Ramos (cell line): ENCODE results near the gene SEC61A2.
"Not testable (repeated sequence)": the region's sequence is repeated elsewhere in the genome, so short reads cannot be mapped to it uniquely, and the experiment has no call there.

Source experiments
- in situ Hi-C: fragments of 300-500 bp; cut with MboI; formaldehyde crosslinking; loops from one replicate; pipeline ENCODE4 v1.14.3; 2022; ENCODE audit warnings: low sequenced_read_pairs; ENCODE audit not compliant: unreplicated experiment

SEC61A2 gene

DNA sequence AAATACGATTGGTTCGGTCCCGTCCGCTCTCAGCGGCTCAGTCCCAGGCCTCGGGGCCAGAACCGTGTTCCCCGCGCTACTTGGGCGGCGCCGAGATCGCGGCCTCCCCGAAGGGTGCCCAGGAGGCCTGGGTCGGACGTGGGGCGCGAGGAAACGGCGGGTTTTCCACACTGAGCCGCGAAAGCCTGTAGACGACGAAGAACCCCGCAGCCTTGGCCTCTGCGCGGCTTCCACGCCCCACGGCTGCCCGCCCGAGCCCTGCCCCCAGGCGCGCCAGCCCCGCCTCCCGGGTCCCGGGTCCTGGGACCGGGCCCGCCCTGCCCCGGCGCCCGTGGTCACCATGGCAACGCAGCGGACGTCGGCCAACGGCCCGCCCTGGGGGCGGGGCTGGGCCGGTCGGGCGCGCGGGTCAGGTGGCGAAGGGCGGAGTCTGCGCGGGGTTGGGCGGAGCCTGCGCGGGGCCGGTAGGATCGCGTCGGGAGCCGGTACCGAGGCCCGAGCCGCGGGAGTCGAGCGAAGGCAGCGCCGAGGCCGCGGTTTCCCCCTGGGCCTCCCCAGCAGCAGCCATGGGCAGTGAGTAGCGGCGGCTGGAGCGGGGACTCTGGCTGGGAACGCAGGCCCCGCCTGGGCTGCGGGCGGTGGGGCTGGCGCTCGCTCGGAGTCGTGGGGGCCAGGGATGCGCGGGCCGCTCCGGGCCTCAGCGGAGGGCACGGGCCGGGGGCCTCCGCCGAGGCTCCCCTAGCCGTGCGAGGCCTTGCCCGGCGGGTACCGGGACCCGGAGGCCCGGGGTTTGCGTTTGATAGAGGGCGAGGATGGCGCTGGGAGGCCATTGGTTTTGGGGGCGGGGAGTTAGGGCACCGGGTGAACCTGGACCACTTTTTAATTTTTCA, at the start of gene SEC61A2:
SEC61A2 (plus strand) TSS at position 456 of the 890 bp plus-strand sequence; CDS start at position 567, 111 bp downstream.
- in situ Hi-C loops = no loop called here

DNA sequence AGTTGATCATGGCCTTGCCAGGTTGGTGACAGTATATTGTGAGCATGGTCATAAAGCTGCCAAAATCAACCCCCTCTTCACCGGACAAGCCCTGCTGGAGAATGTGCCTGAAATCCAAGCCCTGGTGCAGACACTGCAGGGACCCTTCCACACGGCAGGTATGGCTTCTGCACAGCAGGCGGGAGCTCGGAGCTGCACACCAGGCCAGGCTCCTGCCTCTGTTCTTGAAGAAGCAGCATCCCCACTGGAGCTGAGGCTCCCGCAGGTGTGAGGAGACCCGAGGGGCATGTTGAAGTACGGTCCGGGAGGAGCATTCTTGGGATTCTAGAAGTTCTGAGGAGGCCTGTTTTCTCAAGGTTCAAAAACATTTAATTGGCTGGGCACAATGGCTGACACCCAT, 48.0 kb upstream of the SEC61A2 start:
- in situ Hi-C loops = no loop called here

DNA sequence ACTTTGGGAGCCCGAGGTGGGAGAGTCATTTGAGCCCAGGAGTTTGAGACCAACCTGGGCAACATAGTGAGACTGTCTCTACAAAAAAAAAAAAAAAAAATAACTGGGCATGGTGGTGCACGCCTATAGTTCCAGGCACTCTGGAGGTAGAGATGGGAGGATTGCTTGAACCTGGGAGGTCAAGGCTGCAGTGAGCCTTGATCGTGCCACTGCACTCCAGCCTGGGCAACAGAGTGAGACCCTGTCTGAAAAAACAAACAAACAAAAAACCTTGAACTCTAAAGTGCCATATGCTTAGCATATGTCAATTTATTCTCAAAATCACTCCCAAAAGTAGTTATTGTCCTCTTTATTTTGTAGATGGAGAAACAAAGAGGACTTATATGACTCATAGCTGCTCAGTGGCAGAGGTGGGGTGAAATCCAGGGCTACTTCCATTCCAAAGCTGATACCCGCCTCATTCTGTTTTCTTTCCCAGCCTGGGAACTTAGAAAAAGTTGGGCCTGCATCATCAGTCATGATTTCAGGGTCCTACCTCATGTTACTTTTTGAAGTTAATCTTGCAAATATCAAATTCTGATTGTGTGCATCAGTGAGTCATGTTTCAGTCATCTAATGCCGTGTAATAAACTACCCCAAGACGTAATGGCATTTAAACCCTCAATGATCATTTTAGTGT, 47.5 kb upstream of the SEC61A2 start:
- in situ Hi-C loops = no loop called here

DNA sequence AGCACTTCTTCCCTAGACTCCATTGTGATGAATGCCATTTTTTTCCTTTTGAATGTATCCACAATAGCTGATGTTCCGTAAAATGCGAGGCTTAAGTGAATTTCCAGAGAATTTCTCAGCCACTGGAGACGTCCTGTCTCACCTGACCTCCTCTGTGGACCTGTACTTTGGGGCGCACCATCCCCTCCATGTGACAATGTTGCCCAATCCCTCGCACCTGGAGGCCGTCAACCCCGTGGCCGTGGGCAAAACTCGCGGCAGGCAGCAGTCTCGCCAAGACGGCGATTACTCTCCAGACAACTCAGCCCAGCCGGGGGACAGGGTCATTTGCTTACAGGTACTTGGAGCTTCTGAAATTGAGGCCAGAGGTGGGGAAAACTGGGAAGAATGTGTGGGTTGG, 40.6 kb upstream of the SEC61A2 start:
- in situ Hi-C loops = no loop called here

DNA sequence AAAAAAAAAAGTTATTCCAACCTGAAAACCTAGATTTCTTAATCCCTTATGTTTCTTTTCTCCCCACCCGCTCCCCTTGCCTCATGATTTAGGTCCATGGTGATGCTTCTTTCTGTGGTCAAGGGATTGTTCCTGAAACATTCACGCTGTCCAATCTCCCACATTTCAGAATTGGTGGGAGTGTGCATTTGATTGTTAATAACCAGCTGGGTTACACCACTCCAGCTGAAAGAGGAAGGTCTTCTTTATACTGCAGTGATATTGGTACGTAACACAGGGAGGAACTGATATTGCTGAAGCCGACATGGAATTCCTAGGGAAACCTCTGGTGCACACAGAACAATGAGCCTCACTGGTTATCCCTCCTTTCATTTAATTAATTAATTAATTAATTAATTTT, 38.1 kb upstream of the SEC61A2 start:
- in situ Hi-C loops = no loop called here

DNA sequence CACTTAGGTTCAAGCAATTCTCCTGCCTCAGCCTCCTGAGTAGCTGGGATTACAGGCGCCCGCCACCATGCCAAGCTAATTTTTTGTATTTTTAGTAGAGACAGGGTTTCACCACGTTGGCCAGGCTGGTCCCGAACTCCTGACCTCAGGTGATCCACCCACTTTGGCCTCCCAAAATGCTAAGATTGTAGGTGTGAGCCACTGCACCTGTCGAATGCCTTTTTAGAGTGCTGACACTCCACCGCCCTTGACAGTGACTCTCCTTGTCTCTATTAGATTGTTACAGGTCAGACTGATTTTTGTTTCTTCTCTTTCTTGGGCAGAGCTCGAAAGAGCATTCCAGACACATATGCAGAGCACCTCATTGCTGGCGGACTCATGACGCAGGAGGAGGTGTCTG, 32.1 kb upstream of the SEC61A2 start:
- in situ Hi-C loops = not testable (repeated sequence)

DNA sequence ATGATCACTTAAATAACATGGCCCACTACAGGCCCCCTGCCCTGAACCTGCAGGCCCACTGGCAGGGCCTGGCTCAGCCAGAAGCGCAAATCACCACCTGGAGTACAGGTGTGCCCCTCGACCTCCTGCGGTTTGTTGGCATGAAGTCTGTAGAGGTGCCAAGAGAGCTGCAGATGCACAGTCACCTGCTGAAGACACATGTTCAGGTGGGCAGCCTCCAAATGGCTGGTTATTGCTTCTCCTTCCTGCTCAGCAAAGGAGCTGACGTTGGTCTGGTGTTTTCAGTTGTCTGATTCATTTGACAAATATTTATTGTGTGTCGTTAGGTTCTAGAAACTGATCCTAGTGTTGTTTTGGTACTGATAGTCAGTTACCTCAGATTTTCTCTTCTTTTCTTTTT, 31.7 kb upstream of the SEC61A2 start:
- in situ Hi-C loops = no loop called here

DNA sequence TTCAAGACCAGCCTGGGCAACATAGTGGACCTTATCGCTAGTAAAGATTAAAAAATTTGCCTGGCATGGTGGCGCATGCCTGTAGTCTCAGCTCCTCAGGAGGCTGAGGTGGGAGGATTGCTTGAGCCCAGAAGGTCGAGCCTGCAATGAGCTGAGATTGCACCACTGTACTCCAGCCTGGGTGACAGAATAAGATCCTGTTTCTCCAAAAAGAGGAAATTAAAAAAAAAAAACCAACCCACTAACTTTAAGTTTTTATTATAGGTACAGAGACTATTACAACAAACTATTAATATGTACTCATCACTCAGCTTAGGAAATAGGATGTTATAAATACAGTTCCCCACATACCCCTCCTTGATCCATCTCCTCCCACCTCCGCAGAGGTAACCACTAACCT, 30.5 kb upstream of the SEC61A2 start:
- in situ Hi-C loops = no loop called here

DNA sequence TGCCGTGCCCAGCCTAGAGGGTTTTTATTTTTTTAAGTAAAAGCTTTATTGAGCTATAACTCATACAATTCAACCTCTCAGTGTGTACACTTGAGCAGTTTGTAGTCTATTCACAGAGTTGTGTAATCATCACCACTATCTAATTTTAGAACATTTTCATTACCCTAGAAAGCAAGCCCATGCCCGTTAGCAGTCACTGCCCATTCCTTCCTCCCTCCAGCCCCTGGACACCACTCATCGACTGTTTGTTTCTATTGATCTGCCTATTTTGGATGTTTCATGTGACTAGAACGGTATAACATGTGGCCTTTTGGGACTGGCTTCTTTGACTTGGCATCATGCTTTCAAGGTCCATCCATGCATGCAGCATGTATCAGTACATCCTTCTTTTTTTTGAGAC, 25.7 kb upstream of the SEC61A2 start:
- in situ Hi-C loops = no loop called here

DNA sequence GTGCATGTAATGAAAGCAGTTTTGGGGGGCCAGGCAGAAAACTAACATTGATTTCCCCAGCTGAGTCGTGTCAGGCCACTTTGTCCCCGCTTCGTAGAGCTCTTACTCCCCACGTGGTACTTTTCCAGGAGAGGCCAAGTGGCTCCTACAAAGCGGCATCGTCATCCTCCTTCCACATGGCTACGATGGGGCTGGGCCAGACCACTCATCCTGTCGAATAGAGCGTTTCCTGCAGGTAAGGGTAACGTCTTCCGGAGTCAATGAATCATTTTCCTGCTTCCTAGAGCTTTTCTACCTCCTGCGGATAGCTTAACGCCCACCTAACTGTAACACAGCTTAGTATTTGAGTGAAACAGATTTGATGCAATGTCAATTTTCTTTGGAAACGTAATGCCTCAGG, 21.7 kb upstream of the SEC61A2 start:
- in situ Hi-C loops = no loop called here

DNA sequence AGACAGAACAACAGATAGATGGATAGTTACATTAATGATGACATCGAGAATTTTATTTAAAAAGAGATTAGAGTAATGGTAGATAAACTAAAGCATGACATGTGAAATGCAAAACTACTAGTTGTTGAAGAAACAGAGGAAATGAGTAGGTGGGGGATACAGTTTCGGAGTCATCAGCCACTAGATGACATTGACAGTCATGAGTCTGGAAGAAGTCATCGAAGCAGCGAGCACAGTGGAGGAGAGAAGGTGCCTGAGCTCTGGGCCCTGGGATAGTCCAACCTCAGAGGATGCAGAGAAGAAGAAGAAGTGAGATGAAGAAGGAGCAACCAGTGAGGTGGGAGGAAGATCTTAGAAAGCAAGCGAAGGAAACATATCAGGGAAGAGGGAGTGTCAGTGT, 20.2 kb upstream of the SEC61A2 start:
- in situ Hi-C loops = no loop called here

DNA sequence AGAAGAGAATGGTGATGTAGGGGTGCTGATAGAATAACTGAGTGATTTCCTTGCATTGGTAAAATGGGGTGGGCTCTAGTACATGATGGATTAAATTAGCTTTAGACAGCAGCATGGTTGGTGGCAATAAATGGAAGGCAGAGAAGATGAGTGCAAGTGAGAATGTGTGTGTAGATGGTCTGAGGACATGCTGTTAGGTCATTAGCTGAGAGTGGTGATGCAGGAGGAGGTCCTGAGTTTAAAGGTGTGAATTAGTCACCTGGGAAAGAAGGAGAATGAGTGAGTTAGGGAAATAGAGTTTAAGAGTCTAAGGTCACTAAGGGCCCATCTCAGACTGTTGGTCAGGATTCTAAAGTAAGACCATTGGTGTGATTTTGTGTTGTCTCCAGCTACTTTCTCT, 17.9 kb upstream of the SEC61A2 start:
- in situ Hi-C loops = no loop called here

DNA sequence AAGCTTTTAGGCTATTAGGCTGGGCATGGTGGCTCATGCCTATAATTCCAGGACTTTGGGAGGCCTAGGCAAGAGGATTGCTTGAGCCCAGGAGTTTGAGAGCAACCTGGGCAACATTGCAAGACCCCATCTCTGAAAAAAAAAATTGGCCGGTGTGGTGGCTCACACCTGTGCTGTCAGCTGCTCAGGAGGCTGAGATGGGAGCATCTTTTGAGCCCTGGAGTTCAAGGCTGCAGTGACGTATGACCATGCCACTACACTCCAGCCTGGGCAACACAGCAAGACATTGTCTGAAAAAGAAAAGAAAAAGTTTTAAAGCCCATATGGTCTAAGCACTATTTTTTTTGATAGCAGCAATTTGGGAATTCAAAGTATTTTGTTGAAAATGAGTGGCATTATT, 15.8 kb upstream of the SEC61A2 start:
- in situ Hi-C loops = no loop called here

DNA sequence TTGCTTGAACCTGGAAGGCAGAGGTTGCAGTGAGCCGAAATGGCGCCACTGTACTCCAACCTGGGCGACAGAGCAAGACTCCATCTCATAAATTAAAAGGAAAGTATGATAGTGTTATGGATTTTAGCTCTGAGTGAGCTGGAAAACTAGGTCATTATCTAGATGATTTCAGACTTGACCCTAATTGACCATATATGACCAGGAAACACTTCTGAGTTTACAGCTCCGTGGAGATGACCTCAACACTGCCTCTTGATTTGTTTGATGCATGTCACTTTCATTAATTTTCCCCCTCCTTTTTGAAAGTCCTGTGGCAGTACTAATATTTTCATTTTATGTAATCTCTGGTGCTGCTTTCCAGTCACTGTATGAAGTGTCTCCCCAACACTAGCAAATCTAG, 7.8 kb upstream of the SEC61A2 start:
- in situ Hi-C loops = no loop called here

DNA sequence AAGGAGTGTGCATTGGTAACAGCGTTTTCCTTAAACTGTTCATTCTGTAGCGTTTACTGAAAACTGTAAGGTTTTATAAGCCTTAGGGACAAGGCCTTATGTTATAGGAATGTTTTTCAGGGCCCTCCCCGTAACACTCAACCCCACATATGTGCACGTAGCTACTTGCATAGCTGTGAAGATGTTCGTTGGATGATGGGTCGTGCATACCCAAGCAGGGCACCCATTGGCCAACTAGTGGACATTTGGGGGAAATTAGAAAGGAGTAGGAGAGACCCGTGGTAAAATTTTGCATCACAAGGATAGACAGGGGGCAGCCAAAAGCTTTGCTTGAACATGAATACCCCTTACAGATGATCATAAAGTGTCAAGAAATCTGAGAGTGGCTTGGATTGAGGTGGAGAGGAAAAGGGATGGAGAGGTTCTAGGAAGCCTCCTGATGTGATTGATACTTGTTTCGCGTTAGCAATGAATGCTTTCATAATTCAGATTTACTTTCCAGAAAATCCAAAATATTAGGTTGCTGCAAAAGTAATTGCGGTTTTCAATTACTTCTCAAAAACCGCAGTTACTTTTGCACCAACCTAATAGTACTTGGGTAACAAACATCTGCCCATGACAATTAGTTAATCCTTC, 878 bp downstream of the SEC61A2 start:
- in situ Hi-C loops = no loop called here

DNA sequence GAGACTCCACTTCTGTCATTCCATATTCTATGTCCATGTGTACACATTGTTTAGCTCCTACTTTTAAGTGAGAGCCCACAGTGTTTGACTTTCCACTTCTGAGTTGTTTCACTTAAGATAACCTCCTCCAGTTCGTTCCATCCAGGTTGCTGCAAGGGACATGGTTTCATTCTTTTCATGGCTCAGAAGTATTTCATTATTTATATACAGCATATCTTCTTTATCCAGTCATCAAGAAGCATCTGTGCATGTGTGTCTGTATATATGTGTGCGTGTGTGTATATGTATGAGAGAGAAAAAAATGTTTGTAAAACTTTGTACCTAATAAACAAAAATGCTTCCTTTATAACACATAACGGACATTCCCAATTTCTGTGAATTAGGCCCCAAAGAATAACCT, 6.2 kb downstream of the SEC61A2 start:
- in situ Hi-C loops = no loop called here

DNA sequence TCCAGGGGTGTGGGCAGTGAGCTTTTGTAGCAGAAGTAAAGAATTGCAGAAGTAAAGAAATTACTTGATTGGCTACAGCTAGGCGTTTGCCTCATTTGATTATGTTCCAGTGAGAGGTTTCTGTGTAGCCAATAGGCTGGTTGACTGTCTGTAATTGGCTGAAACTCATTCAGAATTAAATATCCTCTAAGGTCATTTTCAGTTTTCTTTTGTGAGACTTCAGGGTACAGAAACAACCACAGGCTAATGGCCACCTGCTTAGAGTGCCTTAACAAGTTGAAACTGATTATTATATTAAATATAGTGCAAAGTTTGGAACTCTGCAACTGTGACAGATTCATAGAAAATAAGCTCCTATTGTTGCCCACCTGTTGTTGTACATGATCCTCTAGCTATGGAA, 10.6 kb downstream of the SEC61A2 start:
- in situ Hi-C loops = no loop called here

DNA sequence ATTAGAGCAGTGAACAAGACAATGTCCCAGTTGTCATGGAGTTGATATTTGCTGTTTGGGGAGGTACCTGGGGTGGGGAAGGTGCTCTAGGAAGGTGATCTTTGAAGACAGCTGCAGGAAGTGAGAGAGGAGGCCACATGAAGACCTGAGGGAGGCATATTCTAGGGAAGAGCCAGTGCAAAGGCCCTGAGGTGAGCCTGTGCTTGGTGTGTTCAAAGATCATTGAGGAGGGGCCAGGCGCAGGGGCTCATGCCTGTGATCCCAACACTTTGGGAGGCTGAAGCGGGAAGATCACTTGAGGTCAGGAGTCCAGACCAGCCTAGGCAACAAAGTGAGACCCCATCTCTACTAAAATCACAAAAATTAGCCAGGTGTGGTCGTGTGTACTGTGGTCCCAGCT, 15.1 kb downstream of the SEC61A2 start:
- in situ Hi-C loops = no loop called here

DNA sequence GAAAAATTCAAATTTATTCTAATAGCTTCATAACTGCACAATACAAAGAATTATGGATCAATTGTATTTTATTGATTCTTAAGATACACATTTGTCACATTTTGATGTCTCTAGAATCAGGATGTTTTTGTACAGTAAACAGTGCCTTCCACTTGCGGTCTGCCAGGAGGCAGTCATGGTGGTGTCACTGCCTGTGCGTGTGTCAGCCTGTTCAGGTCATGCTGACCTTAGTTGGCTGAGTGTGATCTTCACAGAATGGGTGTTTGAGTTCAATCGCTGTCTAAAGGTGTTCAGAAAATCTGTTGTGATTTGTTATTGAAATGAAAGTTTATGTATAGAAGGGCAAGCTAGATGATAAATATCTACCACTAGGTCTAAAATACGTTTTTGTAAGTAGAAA, 20.7 kb downstream of the SEC61A2 start:
- in situ Hi-C loops = no loop called here

DNA sequence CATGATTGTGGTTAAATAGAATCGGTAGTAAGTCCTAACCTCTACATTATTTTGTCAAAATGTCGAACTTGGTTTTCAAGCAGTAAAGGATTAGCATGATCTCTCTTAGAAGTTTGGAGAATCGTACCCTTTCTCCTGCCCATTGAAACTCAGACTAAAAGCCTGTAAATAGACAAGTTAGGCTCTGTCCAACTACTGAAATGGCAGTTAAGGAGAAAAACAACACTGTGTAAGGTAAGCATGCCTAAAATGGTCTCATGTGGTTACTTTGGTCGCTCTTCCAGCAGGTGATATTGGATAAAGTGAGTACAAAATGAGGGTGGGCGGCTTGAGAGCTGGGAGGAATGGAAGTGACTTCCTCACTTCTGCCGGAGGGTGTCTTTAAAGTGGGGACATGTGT, 25.0 kb downstream of the SEC61A2 start:
- in situ Hi-C loops = no loop called here

DNA sequence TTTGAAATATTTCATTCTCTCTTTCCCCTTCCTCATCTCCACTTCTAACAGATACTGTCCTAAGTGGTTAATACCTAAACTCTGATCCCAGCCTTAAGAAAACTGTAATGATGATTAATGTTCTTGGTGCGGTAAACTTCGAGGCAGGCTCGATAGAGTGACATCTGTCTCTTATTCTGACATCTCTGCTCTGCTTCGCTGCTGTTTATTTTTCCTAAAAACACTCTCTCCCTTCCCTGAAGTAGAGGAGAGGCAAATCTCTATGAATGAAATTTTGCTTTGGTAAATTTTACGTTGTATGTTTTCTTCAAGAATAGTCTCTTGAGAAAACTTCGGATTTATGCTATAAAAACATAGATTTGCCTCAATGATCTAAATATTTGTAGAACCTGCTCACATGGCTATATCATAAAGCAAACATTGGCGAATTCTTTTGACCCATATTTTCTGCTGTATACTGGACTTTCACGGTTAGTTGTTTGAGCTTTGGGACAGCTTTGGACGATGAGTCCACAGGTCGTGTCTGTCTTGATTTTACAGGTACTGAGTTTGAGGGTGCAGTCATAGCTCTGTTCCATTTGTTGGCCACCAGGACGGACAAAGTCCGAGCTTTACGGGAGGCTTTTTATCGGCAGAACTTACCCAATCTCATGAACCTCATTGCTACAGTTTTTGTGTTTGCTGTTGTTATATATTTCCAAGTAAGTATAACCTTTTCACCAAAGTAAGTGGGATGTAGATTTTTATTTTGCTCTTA, 27.1 kb downstream of the SEC61A2 start:
- in situ Hi-C loops = no loop called here
